Measurements from ENCODE around the gene TOLLIP. TPM values are rescaled to one million over a fixed set of nuclear protein-coding genes. Genes with fewer than 3 reads are reported as not detected.

The TOLLIP gene
- polyA plus RNA-seq, 2 of the 4 experiments (the other 2 are of a cell fraction), result 26.5 to 37.9 TPM

DNA sequence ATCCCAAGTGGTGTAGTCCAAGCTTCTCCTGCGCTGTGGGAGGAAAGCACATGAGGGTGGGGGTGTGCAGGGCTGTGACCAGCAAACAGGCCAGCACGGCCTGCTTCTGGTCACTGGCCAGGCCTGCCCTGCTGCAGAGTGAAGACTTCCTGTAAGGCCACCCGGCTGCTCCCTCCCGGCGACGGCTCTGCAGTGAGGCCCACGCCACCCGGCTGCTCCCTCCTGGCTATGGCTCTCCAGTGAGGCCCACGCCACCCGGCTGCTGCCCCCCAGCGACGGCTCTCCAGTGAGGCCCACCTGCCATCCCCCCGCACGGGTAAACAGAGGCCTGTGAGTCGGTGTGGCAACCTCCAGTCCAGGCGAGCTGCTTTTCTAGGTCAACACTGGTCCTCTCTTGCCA is 48.9 kb upstream of the TOLLIP start:
- TF ChIP-seq FOSL2 (IDR thresholded peaks at IDR 0.05), result no peak
- no peak for TF ChIP-seq FOSL2 (CRISPR knock-in tag; IDR thresholded peaks at IDR 0.05)
- no peak for TF ChIP-seq MAX (IDR thresholded peaks at IDR 0.05)
- TF ChIP-seq NR3C1 (IDR thresholded peaks at IDR 0.05), result no peak
- TF ChIP-seq HOXB13 (CRISPR knock-in tag; IDR thresholded peaks at IDR 0.05; ENCODE audit: low read depth), result no peak
- no peak for TF ChIP-seq NFE2L2 (conservative IDR thresholded peaks at IDR 0.05; ENCODE audit: low read length)
- no peak for TF ChIP-seq EP300 (IDR thresholded peaks at IDR 0.05)
- TF ChIP-seq MAFK (IDR thresholded peaks at IDR 0.05; ENCODE audit: partially characterized antibody), result no peak
- 87% methylated on average over 6 of the region's 16 CpGs for WGBS (ENCODE audit: missing lambda C conversion rate)
- ChIA-PET CTCF (no interaction called here), POLR2A (no interaction called here)
- FAIRE-seq (no peak), ATAC-seq (no peak; a peak in 1 of 6 replicates), DNase-seq (ENCODE audit: low read depth in 1 of 2, low spot score in 1 of 2) (no peak)
- H3K4me1 ChIP-seq, result no peaks in the 10 kb centered on the region
- H3K27ac ChIP-seq, result no peak overlapping the region
- no peaks in the 10 kb centered on the region; the same call in 2 of the 3 replicates for H3K9me3 ChIP-seq
- no peak overlapping the region for H3K4me2 ChIP-seq
- H3K4me3 ChIP-seq, result no peak overlapping the region

- Histone ChIP-seq H3K4me2 (no peak overlapping the region), H3K4me1 (no peaks in the 10 kb centered on the region), H3K4me3 (no peak overlapping the region), H3K27ac (no peak overlapping the region), H3K9me3 (no peaks in the 10 kb centered on the region)
- ATAC-seq (no peak), FAIRE-seq (no peak), DNase-seq (ENCODE audit: low read depth in 1 of 2, low spot score in 1 of 2) (no peak)
- TF ChIP-seq HDAC2 (IDR thresholded peaks at IDR 0.05), result no peak
- no peak for TF ChIP-seq POLR2AphosphoS2 (conservative IDR thresholded peaks at IDR 0.05; ENCODE audit: low read length)
- no peak for TF ChIP-seq HOXB5 (CRISPR knock-in tag; IDR thresholded peaks at IDR 0.05)
- TF ChIP-seq CTCF (IDR thresholded peaks at IDR 0.05), result no peak
- no peak for TF ChIP-seq MAX (IDR thresholded peaks at IDR 0.05)
- TF ChIP-seq ZSCAN20 (CRISPR knock-in tag; IDR thresholded peaks at IDR 0.05), result no peak
- no peak for TF ChIP-seq ESRRA (IDR thresholded peaks at IDR 0.05; ENCODE audit: borderline replicate concordance, low read length)
- TF ChIP-seq JUNB (IDR thresholded peaks at IDR 0.05), result no peak
- TF ChIP-seq KDM1A (IDR thresholded peaks at IDR 0.05; ENCODE audit: low read depth), result no peak
- TF ChIP-seq CHD2 (IDR thresholded peaks at IDR 0.05; ENCODE audit: low read length, partially characterized antibody), result no peak
- TF ChIP-seq, protein P1, sequence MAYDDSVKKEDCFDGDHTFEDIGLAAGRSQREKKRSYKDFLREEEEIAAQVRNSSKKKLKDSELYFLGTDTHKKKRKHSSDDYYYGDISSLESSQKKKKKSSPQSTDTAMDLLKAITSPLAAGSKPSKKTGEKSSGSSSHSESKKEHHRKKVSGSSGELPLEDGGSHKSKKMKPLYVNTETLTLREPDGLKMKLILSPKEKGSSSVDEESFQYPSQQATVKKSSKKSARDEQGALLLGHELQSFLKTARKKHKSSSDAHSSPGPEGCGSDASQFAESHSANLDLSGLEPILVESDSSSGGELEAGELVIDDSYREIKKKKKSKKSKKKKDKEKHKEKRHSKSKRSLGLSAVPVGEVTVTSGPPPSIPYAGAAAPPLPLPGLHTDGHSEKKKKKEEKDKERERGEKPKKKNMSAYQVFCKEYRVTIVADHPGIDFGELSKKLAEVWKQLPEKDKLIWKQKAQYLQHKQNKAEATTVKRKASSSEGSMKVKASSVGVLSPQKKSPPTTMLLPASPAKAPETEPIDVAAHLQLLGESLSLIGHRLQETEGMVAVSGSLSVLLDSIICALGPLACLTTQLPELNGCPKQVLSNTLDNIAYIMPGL (CRISPR knock-in tag; IDR thresholded peaks at IDR 0.05; ENCODE audit: borderline replicate concordance), result no peak
- TF ChIP-seq JUN (IDR thresholded peaks at IDR 0.05), result no peak
- no peak for TF ChIP-seq CEBPB (IDR thresholded peaks at IDR 0.05)
- no peak for TF ChIP-seq PHF8 (IDR thresholded peaks at IDR 0.05; ENCODE audit: borderline replicate concordance, low read depth)
- ChIA-PET CTCF (no interaction called here), POLR2A (no interaction called here)
- 80% methylated on average over 13 of the region's 13 CpGs for WGBS (ENCODE audit: missing lambda C conversion rate)
Observed at GRCh38 chr11:1356478-1356960, 47.1 kb upstream of the TOLLIP start.

DNA sequence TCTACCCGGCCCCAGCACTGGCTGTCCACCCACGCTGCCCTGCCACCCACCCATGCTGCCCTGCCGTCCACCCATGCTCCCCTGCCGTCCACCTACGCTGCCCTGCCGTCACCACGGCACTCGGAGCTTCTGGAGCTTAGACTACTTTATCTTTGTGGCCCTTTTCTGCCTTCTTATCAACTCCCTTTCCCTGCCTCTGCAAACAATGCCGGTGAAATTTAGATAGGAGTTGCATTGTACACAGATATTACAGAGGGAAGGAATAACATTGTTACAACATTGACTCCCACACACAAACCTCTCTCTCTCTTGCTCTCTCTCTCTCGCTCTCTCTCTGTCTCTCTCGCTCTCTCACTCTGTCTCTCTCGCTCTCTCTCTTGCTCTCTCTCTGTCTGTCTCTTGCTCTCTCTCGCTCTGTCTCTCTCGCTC is 46.6 kb upstream of the TOLLIP start:
- ChIA-PET POLR2A (no interaction called here), CTCF (no interaction called here)
- no peak for FAIRE-seq
- DNase-seq (ENCODE audit: low read depth in 1 of 2, low spot score in 1 of 2), result no peak
- WGBS (ENCODE audit: missing lambda C conversion rate), result 48% methylated on average over 13 of the region's 14 CpGs
- H3K4me2 ChIP-seq, result no peak overlapping the region
- H3K27ac ChIP-seq, result no peak overlapping the region
- ATAC-seq, result no peak
- H3K4me3 ChIP-seq, result no peak overlapping the region
- no peaks in the 10 kb centered on the region for H3K9me3 ChIP-seq
- TF ChIP-seq POLR2AphosphoS2 (conservative IDR thresholded peaks at IDR 0.05; ENCODE audit: low read length), result no peak
- no peak for TF ChIP-seq PHF8 (IDR thresholded peaks at IDR 0.05; ENCODE audit: borderline replicate concordance, low read depth)
- no peak for TF ChIP-seq TP53 (CRISPR knock-in tag; IDR thresholded peaks at IDR 0.05)
- TF ChIP-seq BCL3 (IDR thresholded peaks at IDR 0.05), result no peak
- H3K4me1 ChIP-seq, result no peaks in the 10 kb centered on the region

All from A549 (cell line).